AG04449 (cell line): ENCODE measurements around the gene COL19A1.

Source experiments
- CTCF ChIA-PET: fragments of 350-600 bp; formaldehyde crosslinking; extraction: SDS; loops from one replicate; lab custom pipeline; 2021; ENCODE audit warnings: antibody characterized with exemption; lab: Yijun Ruan, JAX
- POLR2A ChIA-PET: fragments of 400-600, 350-600 bp; formaldehyde crosslinking; extraction: SDS; loops from one replicate; lab custom pipeline; 2020; ENCODE audit warnings: antibody characterized with exemption, inconsistent platforms; lab: Yijun Ruan, JAX
- DNase-seq: peaks from one replicate; pipeline ENCODE4 v3.0.0-alpha.2; 2010; ENCODE audit warnings: low read depth, low spot score
- H3K4me3 ChIP-seq: 2 replicates; pipeline ENCODE4 v1.5.1; 2011; ENCODE audit warnings: low read depth, mild to moderate bottlenecking, control low read depth, low read length
- CTCF ChIP-seq: IDR thresholded peaks from one replicate; pipeline ENCODE4 v1.5.1; 2011; ENCODE audit warnings: mild to moderate bottlenecking, moderate library complexity, low read length, control low read depth, inconsistent platforms; ENCODE audit not compliant: insufficient read depth; ENCODE audit errors: missing control alignments

The COL19A1 gene

GRCh38 chr6:69866351-69866769, at the start of gene COL19A1:
TSS of gene COL19A1 (plus strand) at chr6:69866556. CDS start at chr6:69879568, 13,012 bp downstream.
- TF ChIP-seq CTCF, result no peak
- POLR2A ChIA-PET, result no interaction called here
- CTCF ChIA-PET, result no interaction called here
- H3K4me3 ChIP-seq, result peak within 1 kb of the TSS; percentile 57
- DNase-seq, result no peak

- no peak overlapping the region for H3K4me3 ChIP-seq
- no peak for TF ChIP-seq CTCF
- no peak for DNase-seq
- CTCF ChIA-PET, result no interaction called here
- POLR2A ChIA-PET, result no interaction called here
Observed at GRCh38 chr6:69816569-69816968, 49.8 kb upstream of the COL19A1 start.

GRCh38 chr6:69817358-69817757, 49.0 kb upstream of the COL19A1 start:
- no peak for TF ChIP-seq CTCF
- ChIA-PET POLR2A (no interaction called here), CTCF (no interaction called here)
- DNase-seq, result no peak
- no peak overlapping the region for H3K4me3 ChIP-seq

GRCh38 chr6:69818223-69818930, 48.0 kb upstream of the COL19A1 start:
- DNase-seq, result no peak
- TF ChIP-seq CTCF, result no peak
- ChIA-PET POLR2A (no interaction called here), CTCF (no interaction called here)
- H3K4me3 ChIP-seq, result no peak overlapping the region

- ChIA-PET POLR2A (no interaction called here), CTCF (no interaction called here)
- TF ChIP-seq CTCF, result no peak
- no peak for DNase-seq
- no peak overlapping the region for H3K4me3 ChIP-seq
Observed at GRCh38 chr6:69819138-69819537, 47.2 kb upstream of the COL19A1 start.

- no peak overlapping the region for H3K4me3 ChIP-seq
- DNase-seq, result no peak
- ChIA-PET CTCF (no interaction called here), POLR2A (no interaction called here)
- TF ChIP-seq CTCF, result no peak
Observed at GRCh38 chr6:69820018-69820417, 46.3 kb upstream of the COL19A1 start.
